ACC112 (cell line): Measurements from ENCODE around the gene TANC1.

Experiments used
- H2AFZ ChIP-seq: fragments of 200-600 bp; sonication (generic); one replicate; pipeline ENCODE4 v1.6.0; 2017; ENCODE audit warnings: antibody characterized with exemption, low read length; ENCODE audit not compliant: unreplicated experiment
- H3K27ac ChIP-seq: fragments of 200-600 bp; sonication (generic); 2 replicates; pipeline ENCODE4 v1.5.1; 2014; ENCODE audit warnings: low read depth, mild to moderate bottlenecking, antibody characterized with exemption, low read length, moderate library complexity
- H3K27me3 ChIP-seq: fragments of 200-600 bp; sonication (generic); 2 replicates; pipeline ENCODE4 v1.6.1; 2014; ENCODE audit warnings: mild to moderate bottlenecking, antibody characterized with exemption, low read length, moderate library complexity, mixed read lengths; ENCODE audit not compliant: insufficient read depth
- H3K36me3 ChIP-seq: fragments of 200-600 bp; sonication (generic); 2 replicates; pipeline ENCODE4 v1.6.1; 2016; ENCODE audit warnings: mild to moderate bottlenecking, antibody characterized with exemption, low read length, moderate library complexity, mixed read lengths; ENCODE audit not compliant: insufficient read depth
- H3K4me1 ChIP-seq: fragments of 200-600 bp; sonication (generic); one replicate; pipeline ENCODE4 v1.6.1; 2016; ENCODE audit warnings: low read length, mixed read lengths; ENCODE audit not compliant: insufficient read depth, unreplicated experiment, control insufficient read depth
- H3K4me3 ChIP-seq: fragments of 200-600 bp; sonication (generic); 2 replicates; pipeline ENCODE4 v1.5.1; 2014; ENCODE audit warnings: mild to moderate bottlenecking, low read depth, low read length
- H3K79me2 ChIP-seq: fragments of 200-600 bp; sonication (generic); one replicate; pipeline ENCODE4 v1.6.0; 2016; ENCODE audit warnings: low read length; ENCODE audit not compliant: control insufficient read depth, unreplicated experiment, insufficient read depth

Gene TANC1

DNA sequence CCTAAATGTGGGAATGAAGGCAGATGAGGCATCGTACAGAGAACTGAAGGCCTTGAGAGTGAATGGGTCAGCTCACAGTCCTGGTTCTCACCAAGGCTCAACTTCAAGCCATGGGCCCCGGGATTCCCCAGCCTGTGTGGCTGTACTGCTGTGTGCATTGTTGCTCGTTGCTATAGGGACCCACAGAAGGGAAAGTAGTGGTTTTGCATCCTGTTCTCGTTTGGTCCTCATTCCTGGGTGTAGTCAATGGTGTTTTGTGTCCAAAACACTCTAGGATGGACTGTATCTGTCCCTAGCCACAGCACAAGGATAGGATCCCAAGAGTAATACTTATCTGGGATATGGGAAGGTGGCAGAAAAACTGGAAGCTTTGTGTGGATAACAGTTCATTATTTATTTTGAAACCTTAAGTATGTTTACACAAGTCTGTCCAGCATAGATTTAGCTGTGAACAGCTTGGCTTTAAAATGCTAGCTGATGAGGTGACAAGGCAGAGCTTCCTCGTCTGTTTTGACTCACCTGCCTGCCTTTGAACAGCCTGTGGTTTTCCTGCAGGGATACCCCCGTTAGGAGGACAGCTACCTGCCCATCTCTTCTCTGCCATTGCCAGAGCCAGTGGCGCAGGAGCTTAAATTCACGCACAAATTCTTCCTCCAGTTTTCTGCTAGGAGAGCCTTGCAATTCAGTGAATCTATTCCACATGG, 233.1 kb downstream of the TANC1 start:
- no peak overlapping the region for H3K27ac ChIP-seq
- no peak overlapping the region for H2AFZ ChIP-seq
- H3K27me3 ChIP-seq = no peaks in the 10 kb centered on the region
- H3K36me3 ChIP-seq = peaks cover 5% of the 10 kb centered on the region; the same call in 1 of the 2 replicates
- H3K79me2 ChIP-seq = no peaks in the 10 kb centered on the region
- no peak overlapping the region for H3K4me3 ChIP-seq
- H3K4me1 ChIP-seq = peaks cover 11% of the 10 kb centered on the region

DNA sequence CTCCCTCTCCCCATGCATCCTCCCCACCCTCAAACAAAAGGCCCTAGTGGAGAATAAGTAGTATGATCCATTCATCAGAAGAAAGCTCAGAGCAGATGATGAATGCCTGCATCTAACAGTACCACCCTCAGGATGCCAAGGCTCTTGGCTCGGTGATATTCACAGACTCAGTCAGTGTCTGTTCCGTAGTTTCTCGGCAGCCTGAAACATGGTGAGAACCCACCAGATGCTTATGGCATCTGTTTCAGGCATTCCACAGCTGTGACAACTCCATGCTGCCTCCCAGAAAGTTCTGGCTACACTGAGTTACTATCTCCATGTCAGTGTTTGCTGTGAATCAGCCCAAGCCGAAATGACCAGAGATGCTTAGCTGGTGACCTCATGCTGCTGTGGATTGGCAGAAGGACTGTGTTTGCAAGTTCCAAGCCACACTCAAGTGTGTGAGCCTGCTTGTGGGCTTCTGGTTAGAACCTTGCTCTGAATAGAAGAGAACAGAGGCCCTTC, 234.2 kb downstream of the TANC1 start:
- Histone ChIP-seq H3K27ac (peak overlapping the region; percentile 40), H3K4me1 (peaks cover 11% of the 10 kb centered on the region), H3K4me3 (no peak overlapping the region), H3K27me3 (no peaks in the 10 kb centered on the region), H3K79me2 (no peaks in the 10 kb centered on the region), H3K36me3 (peaks cover 5% of the 10 kb centered on the region; the same call in 1 of the 2 replicates), H2AFZ (no peak overlapping the region)

DNA sequence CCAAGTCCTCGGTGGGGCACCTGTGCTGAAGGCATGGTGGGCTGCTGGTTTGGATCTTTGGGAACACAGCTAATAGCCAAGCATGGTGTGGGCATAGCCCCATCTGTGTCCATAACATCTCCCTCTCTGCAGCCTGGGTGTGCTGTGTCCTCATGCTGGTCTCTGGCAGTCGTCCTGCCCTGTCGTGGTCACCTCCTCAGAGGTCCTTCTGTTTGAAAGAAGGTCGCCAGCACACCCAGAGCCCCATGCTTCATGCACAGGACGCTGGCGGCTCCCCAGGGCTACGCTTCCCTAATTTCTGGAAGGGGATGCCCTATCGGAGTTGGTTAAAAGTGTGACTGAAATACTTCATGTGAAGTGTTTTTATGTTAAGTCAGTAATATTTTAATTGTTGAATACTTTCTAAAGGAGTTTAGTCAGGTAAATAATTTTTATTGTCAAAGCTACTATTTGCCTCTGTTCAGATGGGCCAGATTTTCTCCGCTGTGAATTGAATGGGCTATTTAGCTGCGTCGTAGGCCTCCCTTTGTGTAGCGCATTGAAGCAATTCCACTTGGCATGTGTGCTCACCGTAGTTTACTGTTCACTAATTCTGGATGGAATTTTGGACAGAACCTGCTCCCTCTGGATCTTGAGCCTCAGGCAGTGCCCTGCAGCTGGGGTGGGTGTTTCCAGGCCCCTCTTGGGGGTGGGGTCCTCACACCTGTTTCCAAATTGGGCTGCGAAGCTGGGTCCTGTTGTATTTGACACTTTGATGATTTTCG, 236.1 kb downstream of the TANC1 start:
- H3K27me3 ChIP-seq = no peaks in the 10 kb centered on the region
- H3K36me3 ChIP-seq = no peaks in the 10 kb centered on the region
- no peak overlapping the region for H3K27ac ChIP-seq
- no peaks in the 10 kb centered on the region for H3K79me2 ChIP-seq
- H2AFZ ChIP-seq = no peak overlapping the region
- H3K4me3 ChIP-seq = no peak overlapping the region
- H3K4me1 ChIP-seq = peaks cover 11% of the 10 kb centered on the region

DNA sequence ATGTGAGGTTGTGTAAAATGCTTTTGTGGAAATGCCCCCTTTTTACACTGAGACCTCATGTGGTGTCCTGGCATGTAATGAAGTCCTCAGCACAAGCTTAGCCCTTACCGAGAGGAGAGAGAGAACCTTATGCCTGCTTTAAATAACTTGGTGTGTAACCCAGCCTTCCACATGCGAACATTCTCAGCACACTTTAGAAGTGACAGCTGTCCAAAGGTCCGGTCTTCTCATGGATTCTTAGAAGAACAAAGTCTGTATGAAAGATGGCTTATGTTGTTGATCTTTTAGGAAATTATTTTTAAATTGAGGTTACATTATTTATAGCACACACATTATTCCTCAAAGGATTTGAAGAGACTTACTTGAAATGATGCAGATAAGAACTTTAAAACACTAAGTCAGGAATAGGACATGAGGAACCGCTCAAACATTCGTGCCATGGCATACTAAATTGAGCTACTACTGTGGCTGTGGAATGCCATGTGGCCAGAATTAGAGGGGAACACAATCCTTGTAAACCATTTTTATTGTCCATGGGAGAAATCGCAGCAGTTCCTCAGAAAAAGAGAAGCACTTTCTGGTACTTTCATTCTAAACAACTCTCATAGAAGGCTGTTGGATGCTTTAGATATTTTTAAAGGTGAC, 238.4 kb downstream of the TANC1 start:
- Histone ChIP-seq H2AFZ (no peak overlapping the region), H3K4me1 (peaks cover 11% of the 10 kb centered on the region), H3K27ac (no peak overlapping the region), H3K4me3 (no peak overlapping the region), H3K79me2 (no peaks in the 10 kb centered on the region), H3K27me3 (no peaks in the 10 kb centered on the region), H3K36me3 (no peaks in the 10 kb centered on the region)

DNA sequence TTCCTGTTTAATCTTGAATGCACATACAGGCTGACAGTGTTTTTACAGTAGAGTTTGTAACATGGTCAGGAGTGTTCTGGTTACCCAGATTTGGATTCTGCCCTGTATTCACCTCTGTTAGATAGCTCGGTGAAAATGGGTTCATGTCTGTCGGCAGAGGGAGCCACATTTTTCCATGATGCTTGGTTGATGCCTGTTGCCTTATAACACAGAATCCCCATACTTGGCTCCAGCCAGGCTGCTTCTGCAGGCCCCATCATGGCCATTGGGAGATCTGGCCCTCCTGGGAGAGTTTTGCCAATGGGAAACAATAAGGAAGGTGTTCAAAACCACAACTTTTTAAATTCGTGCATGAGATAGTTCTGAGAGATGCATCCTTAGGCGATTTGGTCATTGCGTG, 240.0 kb downstream of the TANC1 start:
- H3K4me1 ChIP-seq = no peaks in the 10 kb centered on the region
- H3K27me3 ChIP-seq = no peaks in the 10 kb centered on the region
- no peaks in the 10 kb centered on the region for H3K79me2 ChIP-seq
- H2AFZ ChIP-seq = no peak overlapping the region
- no peaks in the 10 kb centered on the region for H3K36me3 ChIP-seq
- no peak overlapping the region for H3K4me3 ChIP-seq
- H3K27ac ChIP-seq = no peak overlapping the region

DNA sequence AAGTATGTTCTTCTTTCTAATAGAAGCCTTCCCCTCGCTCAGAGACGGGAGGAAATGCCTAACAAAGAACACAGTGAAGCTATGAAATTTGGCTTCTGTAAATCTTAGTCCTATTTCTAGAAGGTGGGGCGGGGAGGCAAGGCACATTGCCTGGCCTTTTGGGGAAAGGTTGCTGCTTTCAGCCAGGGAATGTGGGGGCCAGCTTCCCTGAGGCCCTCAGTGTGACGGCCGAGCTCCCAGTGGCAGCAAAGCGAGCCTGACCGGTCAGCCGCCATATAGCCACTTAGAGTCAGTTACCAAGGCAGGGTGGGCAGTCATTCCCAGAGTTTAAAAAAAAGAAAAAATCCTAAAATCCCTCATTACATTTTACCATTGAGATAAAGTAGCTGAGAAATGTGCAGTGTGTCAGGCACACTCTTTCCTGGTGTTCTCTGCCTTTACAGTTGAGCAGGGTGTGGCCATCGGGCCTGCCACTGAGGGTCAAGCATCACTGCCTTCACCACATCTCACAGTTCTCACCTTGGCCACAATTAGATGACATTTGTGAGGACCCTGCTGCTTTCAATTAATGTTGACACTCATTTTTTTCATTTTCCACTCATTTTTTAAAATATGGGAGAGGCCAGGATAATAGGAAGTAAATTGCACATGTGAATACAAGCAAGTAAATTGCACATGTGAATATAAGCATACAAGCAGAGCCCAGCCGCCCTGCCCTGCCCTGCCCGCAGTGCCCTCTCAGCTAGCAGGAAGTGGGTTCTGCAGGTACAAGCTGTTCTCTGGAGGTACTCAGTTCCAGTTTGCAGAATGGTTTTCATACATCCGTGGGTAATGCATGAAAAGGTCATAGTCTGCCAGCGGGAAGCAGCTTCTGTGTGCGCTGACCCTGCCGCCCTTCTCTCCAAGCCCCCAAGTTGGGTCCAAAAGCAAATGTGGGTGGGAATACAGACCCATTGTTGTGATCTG, 241.2 kb downstream of the TANC1 start:
- no peaks in the 10 kb centered on the region for H3K4me1 ChIP-seq
- no peak overlapping the region for H3K4me3 ChIP-seq
- no peak overlapping the region for H2AFZ ChIP-seq
- H3K36me3 ChIP-seq = no peaks in the 10 kb centered on the region
- H3K27ac ChIP-seq = no peak overlapping the region
- no peaks in the 10 kb centered on the region for H3K79me2 ChIP-seq
- no peaks in the 10 kb centered on the region for H3K27me3 ChIP-seq

DNA sequence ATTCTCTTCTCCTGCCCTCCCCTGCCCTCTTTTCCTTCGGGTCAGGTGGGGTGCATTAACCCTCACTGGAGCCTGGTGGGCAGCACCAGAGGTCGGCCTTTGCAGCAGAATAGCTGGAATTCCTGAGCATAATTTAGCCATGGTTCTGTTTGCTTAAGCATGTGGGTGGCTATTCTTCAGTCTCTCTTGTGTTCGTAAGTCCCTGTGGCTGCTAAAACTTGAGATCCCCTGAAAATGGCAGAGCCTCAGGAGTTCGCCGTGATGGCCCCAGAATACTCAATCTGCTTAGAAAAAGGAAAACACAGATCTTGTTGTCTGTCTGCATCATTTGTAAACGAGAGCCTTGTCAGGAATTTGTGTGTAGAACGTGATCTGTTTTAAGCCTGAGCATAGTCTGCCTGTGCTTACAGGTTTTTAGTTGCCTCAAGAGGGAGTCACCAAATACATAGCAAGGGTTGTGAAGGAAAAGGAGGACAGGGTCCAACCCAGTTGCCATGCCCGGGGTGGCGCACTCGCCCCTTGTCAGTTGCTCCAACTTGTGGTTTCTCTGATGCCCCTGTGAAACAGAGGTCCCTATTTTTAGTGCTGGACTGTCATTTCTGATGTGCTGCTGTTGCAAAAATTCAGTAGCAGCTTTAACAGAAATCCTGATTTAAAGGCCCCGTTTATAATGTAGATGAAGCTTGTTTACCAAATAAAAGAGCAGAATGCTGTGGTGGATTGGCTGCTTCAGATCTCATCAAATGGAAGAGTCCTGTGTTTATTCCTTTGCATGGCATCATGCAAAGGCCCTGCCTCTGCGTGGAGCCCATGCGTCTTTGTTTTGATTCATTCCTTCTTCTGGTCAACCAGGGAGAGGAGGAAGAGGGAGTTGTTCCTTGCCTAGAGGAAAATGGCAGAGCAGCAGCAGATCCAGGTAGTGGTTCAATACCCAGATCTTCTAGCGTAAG, 243.3 kb downstream of the TANC1 start:
- no peaks in the 10 kb centered on the region for H3K4me1 ChIP-seq
- H3K4me3 ChIP-seq = no peak overlapping the region
- no peaks in the 10 kb centered on the region for H3K27me3 ChIP-seq
- no peak overlapping the region for H3K27ac ChIP-seq
- H3K79me2 ChIP-seq = no peaks in the 10 kb centered on the region
- no peak overlapping the region for H2AFZ ChIP-seq
- no peaks in the 10 kb centered on the region for H3K36me3 ChIP-seq

DNA sequence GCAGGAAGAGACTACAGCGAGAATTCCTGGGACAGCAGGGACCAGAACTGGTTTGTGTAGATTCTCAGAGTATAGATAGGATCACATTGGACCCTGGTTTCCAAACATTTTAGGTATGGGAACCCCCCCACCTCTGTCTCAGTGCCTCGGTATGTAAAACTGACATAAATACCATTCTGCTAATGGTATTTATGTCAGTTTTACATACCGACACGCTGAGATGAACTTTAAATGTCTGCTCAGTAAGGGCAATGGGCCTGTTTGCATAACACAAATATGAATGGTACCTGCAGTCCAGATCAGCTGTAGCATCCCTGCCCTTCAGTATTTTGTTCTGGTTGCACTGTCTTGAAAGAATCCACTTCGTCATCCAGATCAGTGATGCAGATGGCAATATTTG, 244.9 kb downstream of the TANC1 start:
- no peaks in the 10 kb centered on the region for H3K4me1 ChIP-seq

DNA sequence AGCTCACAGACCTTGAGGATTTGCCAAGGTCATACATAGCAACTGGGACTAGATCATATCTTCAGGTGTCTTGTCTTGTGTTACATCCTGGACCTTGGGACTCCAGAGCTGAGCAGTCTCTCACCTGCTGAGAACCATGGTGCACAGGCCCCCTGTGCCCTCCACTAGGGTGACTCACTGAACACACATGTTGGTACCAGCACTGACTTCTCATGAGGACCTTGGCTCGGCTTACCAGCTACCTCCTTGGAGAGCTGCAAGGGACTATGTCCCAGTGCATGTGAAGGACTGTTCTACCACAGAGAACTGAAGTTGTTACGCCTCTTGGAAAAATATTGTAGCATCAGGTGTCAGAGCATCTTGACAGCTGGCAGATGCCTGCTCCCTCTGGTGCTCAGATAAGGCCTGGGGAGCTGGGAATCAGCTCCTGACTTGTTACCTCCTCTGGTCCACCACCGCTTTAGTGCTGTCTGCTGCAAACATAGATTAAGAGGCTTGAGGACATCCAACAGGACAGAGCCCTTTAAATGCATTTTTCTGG, 246.0 kb downstream of the TANC1 start:
- Histone ChIP-seq H2AFZ (no peak overlapping the region), H3K36me3 (0 out of 2 replicates have a peak, but pooled peaks cover under 1% of the 10 kb centered on the region), H3K79me2 (no peaks in the 10 kb centered on the region), H3K27me3 (no peaks in the 10 kb centered on the region), H3K4me1 (no peaks in the 10 kb centered on the region), H3K27ac (no peak overlapping the region), H3K4me3 (no peak overlapping the region)

More for the DNA sequence above, 244.9 kb downstream of the TANC1 start:
- H3K4me3 ChIP-seq = no peak overlapping the region
- no peaks in the 10 kb centered on the region for H3K27me3 ChIP-seq
- no peak overlapping the region for H3K27ac ChIP-seq
- H2AFZ ChIP-seq = no peak overlapping the region
- H3K79me2 ChIP-seq = no peaks in the 10 kb centered on the region
- no peaks in the 10 kb centered on the region for H3K36me3 ChIP-seq
